Retinal pigment epithelial cell (primary cell): Measurements from ENCODE around the gene SEBOX.

Experiments used
- DNase-seq: peaks from one replicate; pipeline ENCODE4 v3.0.0-alpha.2; 2010; ENCODE audit warnings: low read depth
- H3K4me3 ChIP-seq: 2 replicates; pipeline ENCODE4 v1.5.1; 2011; ENCODE audit warnings: mild to moderate bottlenecking, low read length, control low read depth, moderate library complexity
- CTCF ChIP-seq: conservative IDR thresholded peaks from 2 replicates; pipeline ENCODE4 v1.5.1; 2011; ENCODE audit warnings: low read depth, low read length, control low read depth, inconsistent platforms

SEBOX gene

GRCh38 chr17:28379814-28380801 is 15.1 kb upstream of the SEBOX start:
- no peak for TF ChIP-seq CTCF
- DNase-seq, result no peak

GRCh38 chr17:28372945-28373274 is 7.9 kb upstream of the SEBOX start:
- no peak for TF ChIP-seq CTCF
- no peak for DNase-seq
- peak overlapping the region; percentile 46 for H3K4me3 ChIP-seq

More at GRCh38 chr17:28379814-28380801, 15.1 kb upstream of the SEBOX start:
- H3K4me3 ChIP-seq, result no peak overlapping the region

GRCh38 chr17:28372203-28372944 is 7.4 kb upstream of the SEBOX start:
- no peak for DNase-seq
- peak overlapping the region; percentile 57 for H3K4me3 ChIP-seq
- TF ChIP-seq CTCF, result no peak

GRCh38 chr17:28371245-28372202 is 6.5 kb upstream of the SEBOX start, which contains the start of gene SARM1:
Gene SARM1 (plus strand): TSS chr17:28371694. CDS start chr17:28372033, 339 bp downstream.
- peak within 1 kb of the TSS; percentile 57 for H3K4me3 ChIP-seq
- no peak for TF ChIP-seq CTCF
- DNase-seq, result peak; percentile 54

- DNase-seq, result no peak
- no peak for TF ChIP-seq CTCF
- peak overlapping the region; percentile 22 for H3K4me3 ChIP-seq
These were observed 5.7 kb upstream of the SEBOX start for GRCh38 chr17:28370744-28371103.

GRCh38 chr17:28370035-28370743 is 5.2 kb upstream of the SEBOX start, which contains the start of gene VTN:
Gene VTN (minus strand): TSS chr17:28370307. CDS start chr17:28370203, 104 bp downstream.
- no peak for TF ChIP-seq CTCF
- DNase-seq, result peak; percentile 51
- peak within 1 kb of the TSS; percentile 22 for H3K4me3 ChIP-seq
